ENCODE results near the gene GALNTL6. TPM values are rescaled to one million over a fixed set of nuclear protein-coding genes. Genes with fewer than 3 reads are reported as not detected.
"Not testable (repeated sequence)": the region's sequence is repeated elsewhere in the genome, so short reads cannot be mapped to it uniquely, and the experiment has no call there.

The GALNTL6 gene
- total RNA-seq, 1 donor from 2014 or later = not detected

GRCh38 chr4:172786039-172786792, 973.0 kb downstream of the GALNTL6 start:
- DNase-seq (ENCODE audit: low read depth) = peak; percentile 37
- no peak for FAIRE-seq
- TF ChIP-seq CTCF (IDR thresholded peaks at IDR 0.05; ENCODE audit: insufficient read depth, low read length, severe bottlenecking) = no peak
- Histone ChIP-seq H3K36me3 (ENCODE audit: control insufficient read depth, insufficient read depth, low read length) (no peaks in the 10 kb centered on the region), H3K27me3 (ENCODE audit: control insufficient read depth, insufficient read depth, low read length) (no peaks in the 10 kb centered on the region), H3K4me3 (ENCODE audit: low read depth, low read length) (no peak overlapping the region)

GRCh38 chr4:172787111-172787510, 973.9 kb downstream of the GALNTL6 start:
- no peak for DNase-seq (ENCODE audit: low read depth)
- H3K27me3 ChIP-seq (ENCODE audit: control insufficient read depth, insufficient read depth, low read length) = no peaks in the 10 kb centered on the region
- no peaks in the 10 kb centered on the region for H3K36me3 ChIP-seq (ENCODE audit: control insufficient read depth, insufficient read depth, low read length)
- TF ChIP-seq CTCF (IDR thresholded peaks at IDR 0.05; ENCODE audit: insufficient read depth, low read length, severe bottlenecking) = no peak
- H3K4me3 ChIP-seq (ENCODE audit: low read depth, low read length) = no peak overlapping the region
- no peak for FAIRE-seq

- FAIRE-seq (no peak), DNase-seq (ENCODE audit: low read depth) (no peak)
- Histone ChIP-seq H3K4me3 (ENCODE audit: low read depth, low read length) (no peak overlapping the region), H3K36me3 (ENCODE audit: control insufficient read depth, insufficient read depth, low read length) (no peaks in the 10 kb centered on the region), H3K27me3 (ENCODE audit: control insufficient read depth, insufficient read depth, low read length) (no peaks in the 10 kb centered on the region)
- TF ChIP-seq CTCF (IDR thresholded peaks at IDR 0.05; ENCODE audit: insufficient read depth, low read length, severe bottlenecking) = no peak
Observed at GRCh38 chr4:172791841-172792240, 978.6 kb downstream of the GALNTL6 start.

DNA sequence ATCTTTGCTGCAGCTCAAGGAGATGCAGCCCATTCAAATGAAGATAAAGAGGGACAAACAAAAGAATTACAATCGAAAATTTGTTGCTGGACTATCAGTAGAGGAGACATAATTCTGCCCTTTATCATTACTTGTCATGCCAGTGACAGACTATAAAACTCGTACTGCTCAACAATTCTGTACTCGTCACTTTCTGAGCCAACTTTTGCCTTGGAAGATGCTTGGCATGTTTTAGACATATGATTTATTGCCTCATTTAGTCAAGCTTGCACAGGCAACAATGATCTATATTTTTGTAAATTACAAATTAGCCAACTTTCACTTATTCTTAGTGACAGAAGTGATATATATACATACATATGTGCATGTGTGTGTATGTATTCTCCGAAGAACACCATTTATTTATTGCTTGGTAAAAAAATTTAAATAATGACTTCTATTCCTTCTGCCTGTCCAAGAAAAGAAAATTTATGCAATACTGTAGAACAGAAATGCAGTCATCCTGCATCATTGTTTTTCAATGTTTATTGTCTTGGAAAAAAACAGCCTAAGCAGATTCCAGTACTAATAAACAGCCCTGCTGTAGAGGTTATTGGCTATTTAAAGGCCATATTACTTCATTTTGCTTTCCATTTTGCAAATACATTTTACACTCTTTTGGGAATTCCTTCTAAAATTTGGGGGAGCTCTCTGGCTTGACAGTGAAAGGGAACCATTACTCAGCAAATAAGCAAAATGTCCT, 980.5 kb downstream of the GALNTL6 start:
- FAIRE-seq (no peak), DNase-seq (ENCODE audit: low read depth) (no peak)
- no peaks in the 10 kb centered on the region for H3K36me3 ChIP-seq (ENCODE audit: control insufficient read depth, insufficient read depth, low read length)
- no peaks in the 10 kb centered on the region for H3K27me3 ChIP-seq (ENCODE audit: control insufficient read depth, insufficient read depth, low read length)
- H3K4me3 ChIP-seq (ENCODE audit: low read depth, low read length) = no peak overlapping the region
- no peak for TF ChIP-seq CTCF (IDR thresholded peaks at IDR 0.05; ENCODE audit: insufficient read depth, low read length, severe bottlenecking)

DNA sequence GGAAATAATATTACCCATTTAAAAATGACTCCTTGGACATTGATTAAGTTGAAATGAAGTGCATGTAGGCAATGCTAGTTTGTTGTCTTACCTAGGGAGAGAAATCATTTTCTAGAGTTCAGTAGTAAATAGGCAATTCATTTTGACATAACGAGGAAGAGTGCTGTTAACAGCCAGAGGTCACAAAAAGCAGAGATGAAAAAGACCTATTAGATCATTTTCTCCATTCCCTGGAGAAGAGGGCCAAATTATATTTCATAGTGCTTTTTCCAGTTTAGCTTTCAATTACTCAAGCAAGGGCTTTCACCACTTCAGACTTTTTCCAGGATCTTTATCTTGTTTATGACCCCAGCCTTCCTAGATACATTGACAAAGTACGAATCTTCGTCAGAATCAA, 981.1 kb downstream of the GALNTL6 start:
- Histone ChIP-seq H3K4me3 (ENCODE audit: low read depth, low read length) (no peak overlapping the region), H3K36me3 (ENCODE audit: control insufficient read depth, insufficient read depth, low read length) (no peaks in the 10 kb centered on the region), H3K27me3 (ENCODE audit: control insufficient read depth, insufficient read depth, low read length) (no peaks in the 10 kb centered on the region)
- no peak for TF ChIP-seq CTCF (IDR thresholded peaks at IDR 0.05; ENCODE audit: insufficient read depth, low read length, severe bottlenecking)
- no peak for DNase-seq (ENCODE audit: low read depth)
- no peak for FAIRE-seq

DNA sequence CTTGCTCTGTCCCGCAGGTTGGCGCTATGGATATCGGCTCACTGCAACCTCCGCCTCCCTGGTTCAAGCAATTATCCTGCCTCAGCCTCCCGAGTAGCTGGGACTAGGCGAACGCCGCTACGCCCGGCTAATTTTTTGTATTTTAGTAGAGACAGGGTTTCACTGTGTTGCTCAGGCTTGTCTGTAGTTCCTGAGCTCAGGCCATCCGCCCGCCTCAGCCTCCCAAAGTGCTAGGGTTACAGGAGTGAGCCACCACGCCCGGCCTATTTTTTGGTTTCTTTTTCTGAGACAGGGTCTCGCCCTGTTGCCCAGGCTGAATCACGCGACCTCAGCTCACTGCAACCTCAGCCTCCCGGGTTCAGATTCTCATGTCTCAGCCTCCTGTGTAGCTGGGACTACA, 984.1 kb downstream of the GALNTL6 start:
- H3K36me3 ChIP-seq (ENCODE audit: control insufficient read depth, insufficient read depth, low read length); H3K4me3 ChIP-seq (ENCODE audit: low read depth, low read length); FAIRE-seq; DNase-seq (ENCODE audit: low read depth); H3K27me3 ChIP-seq (ENCODE audit: control insufficient read depth, insufficient read depth, low read length): not testable (repeated sequence)
